Psoas muscle (tissue), 8 donors: Measurements from ENCODE around the gene GATA2. TPM values are rescaled to one million over a fixed set of nuclear protein-coding genes. Genes with fewer than 3 reads are reported as not detected.

ENCODE experiments used
- ATAC-seq, 4 donors: fragments of 200-7000 bp; cut with Tn5 transposase; one replicate each; pipeline ENCODE4 v1.9.1; 2020; ENCODE audit warnings: moderate library complexity in 3 of 4, mild to moderate bottlenecking in 2 of 4
- DNase-seq, 2 donors: peaks; one replicate each; pipeline ENCODE4 v3.0.0-alpha.2; 2020
- H3K27ac ChIP-seq: fragments of 200-600 bp; one replicate; pipeline ENCODE4 v1.8.0; 2022
- H3K27me3 ChIP-seq, 3 donors: fragments of 200-600 bp in 1 of 3; one replicate each; pipeline versions ENCODE4 v1.6.1 to v1.8.0; 2013 to 2022; ENCODE audit warnings: low read length in 2 of 3, mild to moderate bottlenecking in 2 of 3, moderate library complexity in 1 of 3; ENCODE audit not compliant: insufficient read depth in 3 of 3
- H3K36me3 ChIP-seq, 2 donors: fragments of 200-600 bp in 1 of 2; one replicate each; pipeline versions ENCODE4 v1.6.1 to v1.8.0; 2013 to 2022; ENCODE audit warnings: low read depth in 1 of 2, mild to moderate bottlenecking in 1 of 2, moderate library complexity in 1 of 2; ENCODE audit not compliant: insufficient read depth in 1 of 2
- H3K4me1 ChIP-seq: fragments of 200-600 bp; one replicate; pipeline ENCODE4 v1.8.0; 2022
- H3K4me3 ChIP-seq: fragments of 200-600 bp; one replicate; pipeline ENCODE4 v1.8.0; 2022; ENCODE audit warnings: mild to moderate bottlenecking
- H3K9me3 ChIP-seq: fragments of 200-600 bp; one replicate; pipeline ENCODE4 v1.8.0; 2022
- CTCF ChIP-seq: fragments of 200-600 bp; IDR thresholded peaks from one replicate; pipeline ENCODE4 v1.8.0; 2022; ENCODE audit warnings: antibody characterized with exemption
- WGBS, 3 donors: extraction: QIAGEN DNeasy Blood & Tissue Kit; methylation state at CpG; one replicate each; pipeline versions ENCODE4 v1.1.6 to v1.1.7; 2013; 5-methylcytosine and 5-hydroxymethylcytosine counted together
- intact Hi-C, 2 donors: fragments of 100-400 bp; cut with DNase I; formaldehyde crosslinking; loops; one replicate each; pipeline versions ENCODE4 v1.11.0 to v1.14.2; 2022
- polyA plus RNA-seq, 3 donors: library from polyadenylated mRNA; stranded (reverse); fragments of 200-250 nt; gene quantifications; one replicate each; pipeline ENCODE4 v1.2.3, GENCODE V29; 2013
- total RNA-seq, 4 donors: library from RNA; stranded (reverse); fragmentation: NEBNext Ultra II Directional in 2 of 4; extraction: Animal tissue kit (Norgen Biotek cat#: 25700) in 2 of 4; gene quantifications; one replicate each; pipeline versions ENCODE4 v1.2.1 to v1.2.4, GENCODE V29; 2021 to 2023
- donor health status: healthy with polysubstance abuse.
- donor health status: DM: no; HTN: no; CAD: no; lungs with moderate emphysema.
- donor health status: Bipolar disorder and iron deficiency.
- donor health status: healthy.
- donor health status: DM: yes; HTN: yes; CAD: no.
- donor health status: DM: no; HTN: no; CAD: no.
- donor health status: DM: no; HTN: no; CAD: no.
- donor health status: DM: yes; HTN: yes; CAD: no.

The GATA2 gene
- total and polyA plus RNA-seq, 7 donors, result 4.2 to 8.8 (median 6.5) TPM

- peaks cover 0 to 100% (median 62%) of the 10 kb centered on the region in 3 donors for H3K27me3 ChIP-seq
- peak in 2 of 4 donors; percentile 20 to 29 for ATAC-seq
- H3K4me3 ChIP-seq, result peak overlapping the region; percentile 73
- H3K4me1 ChIP-seq, result peaks cover 57% of the 10 kb centered on the region
- peak overlapping the region; percentile 68 for H3K27ac ChIP-seq
- TF ChIP-seq CTCF, result no peak
- intact Hi-C loops, result no loop called here
- WGBS, 3 donors, result 0 to 1% (median 1%) methylated on average over 54 to 71 of the region's 71 CpGs
- DNase-seq, result peak in 1 of 2 donors; percentile 54
- H3K9me3 ChIP-seq, result no peaks in the 10 kb centered on the region
- no peaks in the 10 kb centered on the region for H3K36me3 ChIP-seq
Measured at GRCh38 chr3:128488991-128489673, 3.9 kb downstream of the GATA2 start.

- peak overlapping the region; percentile 68 for H3K27ac ChIP-seq
- H3K4me1 ChIP-seq, result peaks cover 58% of the 10 kb centered on the region
- H3K36me3 ChIP-seq, result no peaks in the 10 kb centered on the region
- no peak for ATAC-seq
- H3K27me3 ChIP-seq, result peaks cover 0 to 100% (median 67%) of the 10 kb centered on the region in 3 donors
- no peak for TF ChIP-seq CTCF
- H3K4me3 ChIP-seq, result peak overlapping the region; percentile 73
- no peaks in the 10 kb centered on the region for H3K9me3 ChIP-seq
- WGBS, 3 donors, result 3 to 5% (median 4%) methylated on average over 14 to 21 of the region's 21 CpGs
- no peak for DNase-seq
- intact Hi-C loops, result no loop called here
Measured at GRCh38 chr3:128488636-128488990, 4.4 kb downstream of the GATA2 start.

- ATAC-seq (peak; percentile 79 to 86 (median 82)), DNase-seq (peak; percentile 84 to 88)
- Histone ChIP-seq H3K27ac (peak overlapping the region; percentile 68), H3K36me3 (no peaks in the 10 kb centered on the region), H3K4me3 (peak overlapping the region; percentile 73), H3K9me3 (no peaks in the 10 kb centered on the region), H3K27me3 (peaks cover 0 to 100% (median 70%) of the 10 kb centered on the region in 3 donors), H3K4me1 (peaks cover 55% of the 10 kb centered on the region)
- WGBS, 3 donors, result 1% methylated on average over 37 to 68 of the region's 68 CpGs
- intact Hi-C loops, result no loop called here
- TF ChIP-seq CTCF, result no peak
Measured at GRCh38 chr3:128487813-128488635, 5.0 kb downstream of the GATA2 start.

- H3K9me3 ChIP-seq, result no peaks in the 10 kb centered on the region
- H3K27ac ChIP-seq, result peak overlapping the region; percentile 68
- peaks cover 49% of the 10 kb centered on the region for H3K4me1 ChIP-seq
- TF ChIP-seq CTCF, result no peak
- H3K4me3 ChIP-seq, result peak overlapping the region; percentile 73
- 0 to 2% (median 1%) methylated on average over 13 to 18 of the region's 18 CpGs for WGBS, 3 donors
- intact Hi-C loops, result no loop called here
- H3K27me3 ChIP-seq, result peaks cover 0 to 100% (median 72%) of the 10 kb centered on the region in 3 donors
- ATAC-seq, result no peak
- DNase-seq, result no peak
- no peaks in the 10 kb centered on the region for H3K36me3 ChIP-seq
Measured at GRCh38 chr3:128487538-128487812, 5.5 kb downstream of the GATA2 start.
